ENCODE results near the gene HHLA2.

Gene HHLA2

GRCh38 chr3:108410531-108410984 lies 114.2 kb downstream of the HHLA2 start:
- no peak for DNase-seq (ENCODE audit: extremely low read depth, insufficient read length)
- no peaks in the 10 kb centered on the region for H3K36me3 ChIP-seq (ENCODE audit: control insufficient read depth, insufficient read depth, low read length)
- TF ChIP-seq CTCF (IDR thresholded peaks at IDR 0.05; ENCODE audit: insufficient read depth, low read length, poor library complexity, severe bottlenecking): no peak
- no peak overlapping the region for H3K4me3 ChIP-seq (replicated peaks; ENCODE audit: low read depth, low read length)
- H3K27me3 ChIP-seq (replicated peaks; ENCODE audit: control insufficient read depth, insufficient read depth, low read length): no peaks in the 10 kb centered on the region

GRCh38 chr3:108412121-108412750 lies 115.9 kb downstream of the HHLA2 start:
- H3K27me3 ChIP-seq (replicated peaks; ENCODE audit: control insufficient read depth, insufficient read depth, low read length): no peaks in the 10 kb centered on the region
- no peak overlapping the region for H3K4me3 ChIP-seq (replicated peaks; ENCODE audit: low read depth, low read length)
- TF ChIP-seq CTCF (IDR thresholded peaks at IDR 0.05; ENCODE audit: insufficient read depth, low read length, poor library complexity, severe bottlenecking): no peak
- no peaks in the 10 kb centered on the region for H3K36me3 ChIP-seq (ENCODE audit: control insufficient read depth, insufficient read depth, low read length)
- DNase-seq (ENCODE audit: extremely low read depth, insufficient read length): no peak

- Histone ChIP-seq H3K4me3 (replicated peaks; ENCODE audit: low read depth, low read length) (no peak overlapping the region), H3K27me3 (replicated peaks; ENCODE audit: control insufficient read depth, insufficient read depth, low read length) (no peaks in the 10 kb centered on the region), H3K36me3 (ENCODE audit: control insufficient read depth, insufficient read depth, low read length) (no peaks in the 10 kb centered on the region)
- no peak for TF ChIP-seq CTCF (IDR thresholded peaks at IDR 0.05; ENCODE audit: insufficient read depth, low read length, poor library complexity, severe bottlenecking)
- no peak for DNase-seq (ENCODE audit: extremely low read depth, insufficient read length)
Measured at GRCh38 chr3:108414007-108414406, 117.7 kb downstream of the HHLA2 start.

GRCh38 chr3:108415661-108416060 lies 119.3 kb downstream of the HHLA2 start:
- Histone ChIP-seq H3K4me3 (replicated peaks; ENCODE audit: low read depth, low read length) (no peak overlapping the region), H3K36me3 (ENCODE audit: control insufficient read depth, insufficient read depth, low read length) (no peaks in the 10 kb centered on the region), H3K27me3 (replicated peaks; ENCODE audit: control insufficient read depth, insufficient read depth, low read length) (no peaks in the 10 kb centered on the region)
- DNase-seq (ENCODE audit: extremely low read depth, insufficient read length): no peak
- TF ChIP-seq CTCF (IDR thresholded peaks at IDR 0.05; ENCODE audit: insufficient read depth, low read length, poor library complexity, severe bottlenecking): no peak

GRCh38 chr3:108416111-108416869 lies 119.9 kb downstream of the HHLA2 start:
- H3K36me3 ChIP-seq (ENCODE audit: control insufficient read depth, insufficient read depth, low read length): no peaks in the 10 kb centered on the region
- H3K4me3 ChIP-seq (replicated peaks; ENCODE audit: low read depth, low read length): no peak overlapping the region
- no peaks in the 10 kb centered on the region for H3K27me3 ChIP-seq (replicated peaks; ENCODE audit: control insufficient read depth, insufficient read depth, low read length)
- TF ChIP-seq CTCF (IDR thresholded peaks at IDR 0.05; ENCODE audit: insufficient read depth, low read length, poor library complexity, severe bottlenecking): no peak
- no peak for DNase-seq (ENCODE audit: extremely low read depth, insufficient read length)
